ENCODE data around the gene DNAJC30.
"Not testable (repeated sequence)": the region's sequence is repeated elsewhere in the genome, so short reads cannot be mapped to it uniquely, and the experiment has no call there.

The DNAJC30 gene

GRCh38 chr7:73715648-73716317 is 32.5 kb upstream of the DNAJC30 start:
- Histone ChIP-seq H3K27me3 (ENCODE audit: low read depth, low read length) (0 out of 2 replicates have a peak, but pooled peaks cover 3% of the 10 kb centered on the region), H2AFZ (ENCODE audit: low read depth, low read length) (no peak overlapping the region), H4K20me1 (ENCODE audit: insufficient read depth, low read length) (peaks cover 6% of the 10 kb centered on the region; the same call in 1 of the 2 replicates), H3K9me3 (ENCODE audit: insufficient read depth, low read length) (no peaks in the 10 kb centered on the region), H3K4me1 (ENCODE audit: low read length) (peaks cover 11% of the 10 kb centered on the region), H3K79me2 (ENCODE audit: low read length) (peaks cover 5% of the 10 kb centered on the region; the same call in 1 of the 2 replicates), H3K27ac (ENCODE audit: low read length) (no peak overlapping the region), H3K36me3 (replicated peaks; ENCODE audit: low read depth, low read length) (no peaks in the 10 kb centered on the region), H3K4me2 (ENCODE audit: low read length) (no peak overlapping the region), H3K9ac (ENCODE audit: low read length) (no peak overlapping the region), H3K4me3 (ENCODE audit: low read length) (no peak overlapping the region)
- no peak for TF ChIP-seq EZH2phosphoT487 (IDR thresholded peaks at IDR 0.05; ENCODE audit: low read depth)
- TF ChIP-seq CTCF (IDR thresholded peaks at IDR 0.05; ENCODE audit: low read depth, low read length), result no peak

- H2AFZ ChIP-seq (ENCODE audit: low read depth, low read length); H3K9ac ChIP-seq (ENCODE audit: low read length); H3K9me3 ChIP-seq (ENCODE audit: insufficient read depth, low read length); H3K27me3 ChIP-seq (ENCODE audit: low read depth, low read length); H3K36me3 ChIP-seq (replicated peaks; ENCODE audit: low read depth, low read length); H3K79me2 ChIP-seq (ENCODE audit: low read length); H3K4me3 ChIP-seq (ENCODE audit: low read length); H4K20me1 ChIP-seq (ENCODE audit: insufficient read depth, low read length); H3K4me2 ChIP-seq (ENCODE audit: low read length); H3K27ac ChIP-seq (ENCODE audit: low read length); H3K4me1 ChIP-seq (ENCODE audit: low read length): not testable (repeated sequence)
Observed at GRCh38 chr7:73713319-73713718, 30.1 kb upstream of the DNAJC30 start.

- H3K4me2 ChIP-seq (ENCODE audit: low read length), result no peak overlapping the region
- H3K36me3 ChIP-seq (replicated peaks; ENCODE audit: low read depth, low read length), result no peaks in the 10 kb centered on the region
- H3K4me3 ChIP-seq (ENCODE audit: low read length), result no peak overlapping the region
- H3K9me3 ChIP-seq (ENCODE audit: insufficient read depth, low read length), result no peaks in the 10 kb centered on the region
- H3K9ac ChIP-seq (ENCODE audit: low read length), result no peak overlapping the region
- peaks cover 6% of the 10 kb centered on the region; the same call in 1 of the 2 replicates for H4K20me1 ChIP-seq (ENCODE audit: insufficient read depth, low read length)
- no peaks in the 10 kb centered on the region for H3K4me1 ChIP-seq (ENCODE audit: low read length)
- H3K27ac ChIP-seq (ENCODE audit: low read length), result no peak overlapping the region
- no peaks in the 10 kb centered on the region for H3K27me3 ChIP-seq (ENCODE audit: low read depth, low read length)
- no peak overlapping the region for H2AFZ ChIP-seq (ENCODE audit: low read depth, low read length)
- TF ChIP-seq EZH2phosphoT487 (IDR thresholded peaks at IDR 0.05; ENCODE audit: low read depth) (no peak), CTCF (IDR thresholded peaks at IDR 0.05; ENCODE audit: low read depth, low read length) (no peak)
- no peaks in the 10 kb centered on the region for H3K79me2 ChIP-seq (ENCODE audit: low read length)
Observed at GRCh38 chr7:73712773-73713172, 29.5 kb upstream of the DNAJC30 start.

GRCh38 chr7:73708961-73709549 is 25.8 kb upstream of the DNAJC30 start:
- Histone ChIP-seq H3K79me2 (ENCODE audit: low read length) (no peaks in the 10 kb centered on the region), H3K4me2 (ENCODE audit: low read length) (no peak overlapping the region), H3K27me3 (ENCODE audit: low read depth, low read length) (no peaks in the 10 kb centered on the region), H3K9ac (ENCODE audit: low read length) (no peak overlapping the region), H3K9me3 (ENCODE audit: insufficient read depth, low read length) (no peaks in the 10 kb centered on the region), H3K27ac (ENCODE audit: low read length) (no peak overlapping the region), H3K4me3 (ENCODE audit: low read length) (no peak overlapping the region), H3K36me3 (replicated peaks; ENCODE audit: low read depth, low read length) (no peaks in the 10 kb centered on the region), H4K20me1 (ENCODE audit: insufficient read depth, low read length) (0 out of 2 replicates have a peak, but pooled peaks cover 2% of the 10 kb centered on the region), H3K4me1 (ENCODE audit: low read length) (no peaks in the 10 kb centered on the region), H2AFZ (ENCODE audit: low read depth, low read length) (no peak overlapping the region)
- TF ChIP-seq CTCF (IDR thresholded peaks at IDR 0.05; ENCODE audit: low read depth, low read length) (no peak), EZH2phosphoT487 (IDR thresholded peaks at IDR 0.05; ENCODE audit: low read depth) (no peak)

All from OCI-LY3 (cell line).